Gastrocnemius medialis (tissue), 4 donors: ENCODE results near the gene VRK3.

Experiments used
- CTCF ChIP-seq, 5 experiments: fragments of 450-650 bp in 3 of 5; fragments of 200-600 bp in 2 of 5; sonication (generic) in 2 of 5; IDR thresholded peaks in 4 of 5; conservative IDR thresholded peaks in 1 of 5; 1 replicate in 4 of 5; 2 replicates in 1 of 5; pipeline ENCODE4 v1.5.1; 2016 to 2019; ENCODE audit warnings: antibody characterized with exemption in 5 of 5, mild to moderate bottlenecking in 3 of 5, moderate library complexity in 3 of 5
- POLR2A ChIP-seq, 2 donors: fragments of 450-650 bp; IDR thresholded peaks; one replicate each; pipeline ENCODE4 v1.6.1; 2017; ENCODE audit warnings: antibody characterized with exemption in 2 of 2, mild to moderate bottlenecking in 2 of 2, moderate library complexity in 2 of 2

DNA sequence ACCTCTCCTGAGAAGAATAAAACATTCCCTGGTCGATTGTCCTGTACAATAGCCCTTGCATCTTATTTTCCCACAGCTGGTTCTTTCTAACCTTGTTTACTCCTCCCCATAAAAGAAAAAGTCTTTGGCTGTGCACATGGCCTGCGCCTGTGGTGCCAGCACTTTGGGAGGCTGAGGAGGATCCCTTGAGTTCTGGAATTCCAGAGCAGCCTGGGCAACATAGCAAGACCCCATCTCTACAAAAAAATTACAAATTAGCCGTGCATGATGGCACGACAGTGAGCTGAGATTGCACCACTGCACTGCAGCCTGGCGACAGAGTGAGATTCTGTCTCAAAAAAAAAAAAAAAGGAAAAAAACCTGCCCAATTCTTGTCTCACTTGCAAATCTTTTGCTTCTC lies 88.6 kb downstream of the VRK3 start:
- TF ChIP-seq POLR2A (IDR thresholded peaks at IDR 0.05) (no peak), CTCF (IDR thresholded peaks at IDR 0.05 in 4 of 5, conservative IDR thresholded peaks at IDR 0.05 in 1 of 5) (no peak)
